HepG2 (cell line): ENCODE measurements around the gene SLC13A3. TPM values are rescaled to one million over a fixed set of nuclear protein-coding genes. Genes with fewer than 3 reads are reported as not detected.

Experiments used
- ATAD3A ChIP-seq: sonication (generic); formaldehyde crosslinking; IDR thresholded peaks from 2 replicates; pipeline ENCODE4 v1.4.0; 2020; ENCODE audit warnings: missing genetic modification reagents
- DMAP1 ChIP-seq: IDR thresholded peaks from 2 replicates; pipeline ENCODE4 v1.6.1; 2016
- ETV6 ChIP-seq: sonication (generic); formaldehyde crosslinking; conservative IDR thresholded peaks from 2 replicates; pipeline ENCODE4 v1.4.0; 2020; ENCODE audit warnings: missing genetic modification reagents
- HNRNPLL ChIP-seq: fragments of 200-400 bp; formaldehyde crosslinking; IDR thresholded peaks from 2 replicates; pipeline ENCODE4 v1.6.1; 2017; ENCODE audit warnings: mild to moderate bottlenecking, low read depth, low read length; ENCODE audit not compliant: poor library complexity, severe bottlenecking
- HNRNPUL1 ChIP-seq: fragments of 200-400 bp; formaldehyde crosslinking; IDR thresholded peaks from 2 replicates; pipeline ENCODE4 v1.6.1; 2017; ENCODE audit warnings: low read depth, mild to moderate bottlenecking, low read length, moderate library complexity
- IRF1 ChIP-seq: sonication (generic); formaldehyde crosslinking; IDR thresholded peaks from 2 replicates; pipeline ENCODE4 v1.4.0; 2020; ENCODE audit warnings: low read depth, mild to moderate bottlenecking, missing genetic modification reagents
- JUN ChIP-seq: sonication (generic); formaldehyde crosslinking; IDR thresholded peaks from 2 replicates; pipeline ENCODE4 v1.4.0; 2020; ENCODE audit warnings: mild to moderate bottlenecking, missing genetic modification reagents
- KDM1A ChIP-seq: IDR thresholded peaks from 2 replicates; pipeline ENCODE4 v1.6.1; 2016; ENCODE audit warnings: missing compliant biosample characterization
- KLF6 ChIP-seq: IDR thresholded peaks from 2 replicates; pipeline ENCODE4 v1.8.0; 2016; ENCODE audit warnings: missing biosample characterization, missing genetic modification reagents
- MAFG ChIP-seq: sonication (generic); formaldehyde crosslinking; IDR thresholded peaks from 2 replicates; pipeline ENCODE4 v1.5.1; 2020; ENCODE audit warnings: mild to moderate bottlenecking, missing genetic modification reagents
- NFIC ChIP-seq: IDR thresholded peaks from 2 replicates; pipeline ENCODE4 v1.6.1; 2012; ENCODE audit warnings: mild to moderate bottlenecking, low read length, inconsistent platforms
- NFKBIZ ChIP-seq: IDR thresholded peaks from 2 replicates; pipeline ENCODE4 v1.6.1; 2018; ENCODE audit warnings: missing genetic modification reagents, missing compliant biosample characterization
- NR2F2 ChIP-seq: IDR thresholded peaks from 2 replicates; pipeline ENCODE4 v1.6.1; 2012; ENCODE audit warnings: low read depth, inconsistent platforms, borderline replicate concordance
- RNF2 ChIP-seq: fragments of 450-650 bp; conservative IDR thresholded peaks from 2 replicates; pipeline ENCODE4 v1.6.1; 2016; ENCODE audit warnings: low read depth
- SETDB1 ChIP-seq: sonication (generic); formaldehyde crosslinking; IDR thresholded peaks from 2 replicates; pipeline ENCODE4 v1.5.1; 2020; ENCODE audit warnings: missing genetic modification reagents, mild to moderate bottlenecking, borderline replicate concordance
- SMAD1 ChIP-seq: sonication (generic); formaldehyde crosslinking; IDR thresholded peaks from 2 replicates; pipeline ENCODE4 v1.4.0; 2020; ENCODE audit warnings: missing genetic modification reagents, low read depth, mild to moderate bottlenecking, borderline replicate concordance
- SMYD3 ChIP-seq: sonication (generic); formaldehyde crosslinking; IDR thresholded peaks from 2 replicates; pipeline ENCODE4 v1.8.1; 2023; ENCODE audit warnings: mild to moderate bottlenecking, missing genetic modification reagents
- SNAPC2 ChIP-seq: sonication (generic); formaldehyde crosslinking; IDR thresholded peaks from 2 replicates; pipeline ENCODE4 v1.8.1; 2022; ENCODE audit warnings: mild to moderate bottlenecking, missing genetic modification reagents
- TBX2 ChIP-seq: sonication (generic); formaldehyde crosslinking; IDR thresholded peaks from 2 replicates; pipeline ENCODE4 v1.5.0; 2020; ENCODE audit warnings: missing genetic modification reagents, mild to moderate bottlenecking, borderline replicate concordance
- TMF1 ChIP-seq: sonication (generic); formaldehyde crosslinking; IDR thresholded peaks from 2 replicates; pipeline ENCODE4 v1.8.1; 2022; ENCODE audit warnings: low read depth, missing genetic modification reagents
- XRCC5 ChIP-seq: fragments of 200-400 bp; formaldehyde crosslinking; optimal IDR thresholded peaks from 2 replicates; pipeline ENCODE3; 2017; ENCODE audit warnings: mild to moderate bottlenecking, low read length
- ZEB1 ChIP-seq: IDR thresholded peaks from 2 replicates; pipeline ENCODE4 v1.6.1; 2012; ENCODE audit warnings: mild to moderate bottlenecking, low read depth, inconsistent platforms; ENCODE audit not compliant: insufficient replicate concordance
- ZNF17 ChIP-seq: sonication (generic); formaldehyde crosslinking; IDR thresholded peaks from 2 replicates; pipeline ENCODE4 v1.5.0; 2020; ENCODE audit warnings: mild to moderate bottlenecking, missing genetic modification reagents
- ZNF230 ChIP-seq: sonication (generic); formaldehyde crosslinking; IDR thresholded peaks from 2 replicates; pipeline ENCODE4 v1.4.0; 2020; ENCODE audit warnings: mild to moderate bottlenecking, missing genetic modification reagents
- ZNF350 ChIP-seq: sonication (generic); formaldehyde crosslinking; IDR thresholded peaks from 2 replicates; pipeline ENCODE4 v1.4.0; 2020; ENCODE audit warnings: mild to moderate bottlenecking, low read depth, missing genetic modification reagents, borderline replicate concordance
- ZNF432 ChIP-seq: sonication (generic); formaldehyde crosslinking; IDR thresholded peaks from 2 replicates; pipeline ENCODE4 v1.5.0; 2020; ENCODE audit warnings: missing genetic modification reagents, mild to moderate bottlenecking, borderline replicate concordance
- ZNF460 ChIP-seq: sonication (generic); formaldehyde crosslinking; IDR thresholded peaks from 2 replicates; pipeline ENCODE4 v1.5.1; 2020; ENCODE audit warnings: missing genetic modification reagents, mild to moderate bottlenecking, borderline replicate concordance
- ZNF615 ChIP-seq: sonication (generic); formaldehyde crosslinking; IDR thresholded peaks from 2 replicates; pipeline ENCODE4 v1.5.0; 2020; ENCODE audit warnings: mild to moderate bottlenecking, missing genetic modification reagents, borderline replicate concordance
- ZNF619 ChIP-seq: sonication (generic); formaldehyde crosslinking; IDR thresholded peaks from 2 replicates; pipeline ENCODE4 v1.4.0; 2020; ENCODE audit warnings: mild to moderate bottlenecking, missing genetic modification reagents
- ZNF709 ChIP-seq: sonication (generic); formaldehyde crosslinking; IDR thresholded peaks from 2 replicates; pipeline ENCODE4 v1.5.0; 2020; ENCODE audit warnings: mild to moderate bottlenecking, missing genetic modification reagents
- ZNF713 ChIP-seq: sonication (generic); formaldehyde crosslinking; IDR thresholded peaks from 2 replicates; pipeline ENCODE4 v1.4.0; 2020; ENCODE audit warnings: mild to moderate bottlenecking, missing genetic modification reagents
- ZNF772 ChIP-seq: sonication (generic); formaldehyde crosslinking; IDR thresholded peaks from 2 replicates; pipeline ENCODE4 v1.5.0; 2020; ENCODE audit warnings: mild to moderate bottlenecking, missing genetic modification reagents
- ZNF776 ChIP-seq: sonication (generic); formaldehyde crosslinking; IDR thresholded peaks from 2 replicates; pipeline ENCODE4 v1.4.0; 2020; ENCODE audit warnings: mild to moderate bottlenecking, missing genetic modification reagents
- ZNF878 ChIP-seq: sonication (generic); formaldehyde crosslinking; IDR thresholded peaks from 2 replicates; pipeline ENCODE4 v1.8.1; 2023; ENCODE audit warnings: mild to moderate bottlenecking, missing genetic modification reagents, moderate library complexity
- ZSCAN22 ChIP-seq: sonication (generic); formaldehyde crosslinking; IDR thresholded peaks from 2 replicates; pipeline ENCODE4 v1.4.0; 2020; ENCODE audit warnings: mild to moderate bottlenecking, missing genetic modification reagents
- polyA plus RNA-seq, 8 experiments: library from polyadenylated mRNA; depleted of rRNA in 3 of 8; stranded (reverse) in 7 of 8; unstranded in 1 of 8; fragments of >200 nt; fragmentation: Illumina TruSeq in 4 of 8; extraction: Trizol in 4 of 8; gene quantifications; 2 replicates each; pipeline versions ENCODE4 v1.2.1 to v1.2.3, GENCODE V29; 2011 to 2016; ENCODE audit warnings: low read depth in 4 of 8, missing spikeins in 1 of 8, mixed read lengths in 1 of 8; ENCODE audit not compliant: insufficient read depth in 1 of 8
- total RNA-seq, 5 experiments: library from RNA; depleted of rRNA; stranded (reverse); fragments of >200 nt; fragmentation: Illumina TruSeq; extraction: Trizol; gene quantifications; 2 replicates each; pipeline ENCODE4 v1.2.3, GENCODE V29; 2016; ENCODE audit warnings: low read depth in 1 of 5

SLC13A3 gene
- total and polyA plus RNA-seq, 2 of the 13 experiments (the other 11 are each of a cell fraction or from before 2014, with no cell fraction given), result 66.5 to 76.0 TPM

GRCh38 chr20:46631212-46631869 lies 19.9 kb downstream of the SLC13A3 start (continued):
- TF ChIP-seq MAFG (CRISPR knock-in tag), result no peak
- TF ChIP-seq ETV6 (CRISPR knock-in tag), result 0 out of 2 replicates have a peak, but pooled peaks have one; percentile 63
- TF ChIP-seq ZNF713 (CRISPR knock-in tag), result no peak
- TF ChIP-seq KDM1A (CRISPR knock-in tag), result no peak; the same call in 1 of the 2 replicates
- no peak for TF ChIP-seq HNRNPLL
- TF ChIP-seq DMAP1 (CRISPR knock-in tag), result peak; percentile 60; the same call in 1 of the 2 replicates
- TF ChIP-seq XRCC5, result peak; percentile 52
- no peak for TF ChIP-seq NFIC
- no peak for TF ChIP-seq SETDB1 (CRISPR knock-in tag)
- no peak for TF ChIP-seq SMYD3 (CRISPR knock-in tag)
- TF ChIP-seq ZNF709 (CRISPR knock-in tag), result 0 out of 2 replicates have a peak, but pooled peaks have one; percentile 35
- TF ChIP-seq ZNF17 (CRISPR knock-in tag), result no peak
- no peak for TF ChIP-seq ZEB1
- no peak for TF ChIP-seq TMF1 (CRISPR knock-in tag)
- no peak for TF ChIP-seq NR2F2
- TF ChIP-seq ZSCAN22, result no peak
- TF ChIP-seq SMAD1, result no peak
- TF ChIP-seq TBX2 (CRISPR knock-in tag), result peak; percentile 44; the same call in 1 of the 2 replicates
- TF ChIP-seq ZNF230, result no peak
- no peak for TF ChIP-seq ZNF460 (CRISPR knock-in tag)
- no peak for TF ChIP-seq ZNF432 (CRISPR knock-in tag)
- no peak for TF ChIP-seq IRF1 (CRISPR knock-in tag)
- TF ChIP-seq ZNF776 (CRISPR knock-in tag), result no peak
- TF ChIP-seq RNF2, result no peak
- no peak for TF ChIP-seq HNRNPUL1
- peak; percentile 84; the same call in 1 of the 2 replicates for TF ChIP-seq JUN (CRISPR knock-in tag)
- TF ChIP-seq ZNF772, result no peak
- no peak for TF ChIP-seq ZNF619 (CRISPR knock-in tag)
- no peak for TF ChIP-seq SNAPC2 (CRISPR knock-in tag)
- TF ChIP-seq ATAD3A (CRISPR knock-in tag), result no peak
- peak; percentile 51; the same call in 1 of the 2 replicates for TF ChIP-seq ZNF615 (CRISPR knock-in tag)
- TF ChIP-seq ZNF878 (CRISPR knock-in tag), result peak; percentile 93; the same call in 1 of the 2 replicates
- 0 out of 2 replicates have a peak, but pooled peaks have one; percentile 64 for TF ChIP-seq KLF6 (CRISPR knock-in tag)
- no peak; the same call in 1 of the 2 replicates for TF ChIP-seq ZNF350 (CRISPR knock-in tag)
- no peak; the same call in 1 of the 2 replicates for TF ChIP-seq NFKBIZ (CRISPR knock-in tag)
